ENCODE results near the gene ALDH16A1. TPM values are rescaled to one million over a fixed set of nuclear protein-coding genes. Genes with fewer than 3 reads are reported as not detected.

Gene ALDH16A1
- total RNA-seq, 4 donors from 2014 or later = 26.6 to 47.2 (median 42.6) TPM

DNA sequence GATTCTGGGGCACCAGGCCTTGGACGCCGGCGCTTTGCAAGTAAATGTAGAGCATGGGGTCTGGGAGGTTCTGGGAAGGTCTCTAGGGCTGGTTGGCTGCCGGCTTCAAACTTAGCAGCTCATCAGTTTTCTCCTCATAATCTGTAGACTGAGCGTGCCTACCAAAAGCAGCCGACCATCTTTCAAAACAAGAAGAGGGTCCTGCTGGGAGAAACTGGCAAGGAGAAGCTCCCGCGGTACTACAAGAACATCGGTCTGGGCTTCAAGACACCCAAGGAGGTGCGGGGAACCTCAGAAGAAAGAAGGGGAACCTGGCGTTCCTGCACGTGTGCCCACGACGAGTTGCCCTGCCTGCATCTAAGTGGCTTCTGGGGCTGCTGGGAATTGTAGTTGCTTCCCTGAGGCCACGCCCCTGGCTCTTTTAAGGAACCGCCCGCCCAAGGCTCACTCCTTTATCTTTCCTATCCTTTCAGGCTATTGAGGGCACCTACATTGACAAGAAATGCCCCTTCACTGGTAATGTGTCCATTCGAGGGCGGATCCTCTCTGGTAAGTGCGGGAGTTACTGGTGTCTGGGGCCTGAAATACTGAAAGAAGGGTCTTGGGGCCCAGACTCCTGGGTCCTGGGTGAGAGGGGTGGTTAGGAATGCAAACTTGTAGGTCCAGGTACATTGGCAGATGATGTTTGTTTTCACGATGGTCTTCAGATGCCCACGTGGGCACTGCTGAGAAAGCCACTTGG is 44.2 kb downstream of the ALDH16A1 start:
- TF ChIP-seq, protein P1, sequence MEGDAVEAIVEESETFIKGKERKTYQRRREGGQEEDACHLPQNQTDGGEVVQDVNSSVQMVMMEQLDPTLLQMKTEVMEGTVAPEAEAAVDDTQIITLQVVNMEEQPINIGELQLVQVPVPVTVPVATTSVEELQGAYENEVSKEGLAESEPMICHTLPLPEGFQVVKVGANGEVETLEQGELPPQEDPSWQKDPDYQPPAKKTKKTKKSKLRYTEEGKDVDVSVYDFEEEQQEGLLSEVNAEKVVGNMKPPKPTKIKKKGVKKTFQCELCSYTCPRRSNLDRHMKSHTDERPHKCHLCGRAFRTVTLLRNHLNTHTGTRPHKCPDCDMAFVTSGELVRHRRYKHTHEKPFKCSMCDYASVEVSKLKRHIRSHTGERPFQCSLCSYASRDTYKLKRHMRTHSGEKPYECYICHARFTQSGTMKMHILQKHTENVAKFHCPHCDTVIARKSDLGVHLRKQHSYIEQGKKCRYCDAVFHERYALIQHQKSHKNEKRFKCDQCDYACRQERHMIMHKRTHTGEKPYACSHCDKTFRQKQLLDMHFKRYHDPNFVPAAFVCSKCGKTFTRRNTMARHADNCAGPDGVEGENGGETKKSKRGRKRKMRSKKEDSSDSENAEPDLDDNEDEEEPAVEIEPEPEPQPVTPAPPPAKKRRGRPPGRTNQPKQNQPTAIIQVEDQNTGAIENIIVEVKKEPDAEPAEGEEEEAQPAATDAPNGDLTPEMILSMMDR (IDR thresholded peaks at IDR 0.05) = no peak

DNA sequence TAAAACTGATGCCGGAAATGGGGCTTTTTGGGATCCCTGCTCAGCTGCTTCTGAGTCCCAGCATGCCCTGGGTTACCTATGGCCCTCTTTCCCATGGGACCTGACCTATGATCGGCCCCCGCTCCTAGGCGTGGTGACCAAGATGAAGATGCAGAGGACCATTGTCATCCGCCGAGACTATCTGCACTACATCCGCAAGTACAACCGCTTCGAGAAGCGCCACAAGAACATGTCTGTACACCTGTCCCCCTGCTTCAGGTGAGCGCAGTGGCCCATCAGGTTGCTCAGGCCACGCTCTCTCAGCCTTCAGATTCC is 44.7 kb downstream of the ALDH16A1 start:
- 82 to 88% methylated on average over 12 of the region's 12 CpGs for WGBS, 2 donors
- DNase-seq (ENCODE audit: low spot score in 2 of 2) = no peak
- intact Hi-C loops (cut with DNase I; ENCODE audit: low total_unique reads) = no loop called here
- TF ChIP-seq POLR2A (IDR thresholded peaks at IDR 0.05) = no peak
- TF ChIP-seq, protein P1 (IDR thresholded peaks at IDR 0.05) = no peak
- H3K4me3 ChIP-seq (ENCODE audit: low read depth, poor library complexity, severe bottlenecking) = no peak overlapping the region

More for the DNA sequence above, 44.2 kb downstream of the ALDH16A1 start:
- 14% methylated on average over 22 of the region's 22 CpGs for whole genome bisulfite sequencing, 2 donors
- peak; percentile 74 to 92 for DNase-seq (ENCODE audit: low spot score in 2 of 2)
- intact Hi-C loops (cut with DNase I; ENCODE audit: low total_unique reads) = no loop called here
- H3K4me3 ChIP-seq (ENCODE audit: low read depth, poor library complexity, severe bottlenecking) = peak overlapping the region; percentile 68

DNA sequence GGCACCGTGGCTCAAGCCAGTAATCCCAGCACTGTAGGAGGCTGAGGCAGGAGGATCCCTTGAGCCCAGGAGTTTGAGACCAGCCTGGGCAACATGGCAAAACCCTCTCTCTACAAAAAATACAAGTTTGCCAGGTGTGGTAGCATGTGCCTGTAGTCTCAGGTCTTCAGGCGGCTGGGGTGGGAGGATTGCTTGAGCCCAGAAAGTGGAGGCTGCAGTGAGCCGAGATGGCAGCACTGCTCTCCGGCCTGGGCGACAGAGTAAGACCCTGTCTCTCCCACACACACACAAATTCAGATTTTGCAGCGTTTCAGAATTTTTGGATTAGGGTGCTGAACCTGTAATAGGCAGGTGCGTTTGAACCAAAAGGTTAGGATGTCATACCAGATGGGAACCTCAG is 45.5 kb downstream of the ALDH16A1 start:
- TF ChIP-seq, protein P1 (IDR thresholded peaks at IDR 0.05) = no peak
- no peak for TF ChIP-seq POLR2A (IDR thresholded peaks at IDR 0.05)

DNA sequence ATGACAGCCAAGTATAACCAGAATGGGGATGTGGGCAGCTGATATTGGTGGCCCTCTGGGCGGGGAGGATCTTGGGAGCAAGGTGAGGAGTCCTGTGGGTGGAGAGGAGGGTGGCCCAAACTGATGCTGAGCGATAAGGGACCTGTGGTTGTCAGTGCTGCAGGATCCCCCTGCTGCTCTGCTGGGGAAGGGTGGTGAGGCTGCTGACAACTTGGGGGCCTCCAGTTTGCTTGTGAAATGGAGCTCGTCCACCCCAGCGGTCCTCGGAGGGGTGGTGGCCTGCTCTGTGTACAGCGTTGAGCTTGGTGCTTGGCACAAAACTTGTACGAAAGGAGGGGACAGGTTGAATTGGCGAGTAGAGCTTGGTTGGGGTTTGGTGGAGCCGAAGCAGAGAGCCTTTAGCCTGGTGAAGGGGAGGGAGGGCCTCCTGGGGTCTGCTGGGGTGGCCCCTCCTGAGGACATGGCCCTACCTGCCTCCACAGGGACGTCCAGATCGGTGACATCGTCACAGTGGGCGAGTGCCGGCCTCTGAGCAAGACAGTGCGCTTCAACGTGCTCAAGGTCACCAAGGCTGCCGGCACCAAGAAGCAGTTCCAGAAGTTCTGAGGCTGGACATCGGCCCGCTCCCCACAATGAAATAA is 46.1 kb downstream of the ALDH16A1 start:
- DNase-seq (ENCODE audit: low spot score in 2 of 2) = no peak
- no peak for TF ChIP-seq POLR2A (IDR thresholded peaks at IDR 0.05)
- TF ChIP-seq, protein P1 (IDR thresholded peaks at IDR 0.05) = no peak
- no peak overlapping the region for H3K4me3 ChIP-seq (ENCODE audit: low read depth, poor library complexity, severe bottlenecking)
- WGBS, 2 donors = 70 to 78% methylated on average over 19 of the region's 19 CpGs
- intact Hi-C loops (cut with DNase I; ENCODE audit: low total_unique reads) = no loop called here

More for the DNA sequence above, 45.5 kb downstream of the ALDH16A1 start:
- H3K4me3 ChIP-seq (ENCODE audit: low read depth, poor library complexity, severe bottlenecking) = no peak overlapping the region
- intact Hi-C loops (cut with DNase I; ENCODE audit: low total_unique reads) = no loop called here
- WGBS, 2 donors = 80 to 81% methylated on average over 7 of the region's 7 CpGs
- no peak for DNase-seq (ENCODE audit: low spot score in 2 of 2)

DNA sequence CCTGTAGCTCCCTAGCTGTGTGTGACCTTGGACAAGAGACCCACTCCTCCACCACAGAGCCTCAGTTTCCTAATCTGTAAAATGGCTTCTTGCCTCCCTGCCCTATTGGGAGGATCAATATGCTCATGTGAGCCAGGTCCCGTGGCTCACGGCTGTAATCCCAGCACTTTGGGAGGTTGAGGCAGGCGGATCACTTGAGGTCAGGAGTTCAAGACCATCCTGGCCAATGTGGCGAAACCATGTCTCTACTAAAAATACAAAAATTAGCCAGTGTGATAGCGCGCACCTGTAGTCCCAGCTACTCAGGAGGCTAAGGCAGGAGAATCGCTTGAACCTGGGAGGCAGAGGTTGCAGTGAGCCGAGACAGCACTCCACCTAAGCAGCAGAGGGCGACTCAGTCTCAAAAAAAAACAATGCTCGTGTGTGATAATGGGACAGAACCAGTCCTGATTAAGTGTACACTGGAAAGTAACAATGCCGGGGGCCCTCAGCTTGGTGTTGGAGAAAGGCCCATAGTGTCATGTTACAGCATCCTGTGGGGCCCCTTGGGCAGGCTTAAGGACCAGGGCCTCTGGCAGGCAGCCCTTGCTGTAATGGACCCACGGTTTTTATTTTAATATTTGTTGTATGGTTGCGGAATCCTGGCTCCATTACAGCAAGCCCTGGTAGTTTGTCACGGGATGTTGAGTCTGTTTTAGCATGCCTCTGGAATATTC is 50.0 kb downstream of the ALDH16A1 start:
- DNase-seq (ENCODE audit: low spot score in 2 of 2) = peak in 1 of 2 donors; percentile 39
- H3K4me3 ChIP-seq (ENCODE audit: low read depth, poor library complexity, severe bottlenecking) = no peak overlapping the region
- 42 to 49% methylated on average over 14 of the region's 14 CpGs for WGBS, 2 donors
- TF ChIP-seq, protein P1 (IDR thresholded peaks at IDR 0.05) = peak in 1 of 3 donors; percentile 79
- TF ChIP-seq POLR2A (IDR thresholded peaks at IDR 0.05) = no peak
- intact Hi-C loops (cut with DNase I; ENCODE audit: low total_unique reads) = no loop called here
